Adrenal gland (tissue), 5 donors: ENCODE results near the gene OTULIN.

ENCODE experiments used
- CTCF ChIP-seq, 6 experiments: fragments of 450-650 bp in 4 of 6; fragments of 200-600 bp in 2 of 6; sonication (generic) in 1 of 6; IDR thresholded peaks; 1 replicate in 5 of 6; 2 replicates in 1 of 6; pipeline versions ENCODE4 v1.5.1 to v1.8.0; 2016 to 2021; ENCODE audit warnings: antibody characterized with exemption in 6 of 6, mild to moderate bottlenecking in 2 of 6, moderate library complexity in 1 of 6
- POLR2A ChIP-seq, 2 donors: fragments of 450-650 bp; IDR thresholded peaks; one replicate each; pipeline ENCODE4 v1.6.1; 2017; ENCODE audit warnings: antibody characterized with exemption in 2 of 2, mild to moderate bottlenecking in 2 of 2, moderate library complexity in 1 of 2
- donor health status: DM: no; HTN: no; CAD: no.

DNA sequence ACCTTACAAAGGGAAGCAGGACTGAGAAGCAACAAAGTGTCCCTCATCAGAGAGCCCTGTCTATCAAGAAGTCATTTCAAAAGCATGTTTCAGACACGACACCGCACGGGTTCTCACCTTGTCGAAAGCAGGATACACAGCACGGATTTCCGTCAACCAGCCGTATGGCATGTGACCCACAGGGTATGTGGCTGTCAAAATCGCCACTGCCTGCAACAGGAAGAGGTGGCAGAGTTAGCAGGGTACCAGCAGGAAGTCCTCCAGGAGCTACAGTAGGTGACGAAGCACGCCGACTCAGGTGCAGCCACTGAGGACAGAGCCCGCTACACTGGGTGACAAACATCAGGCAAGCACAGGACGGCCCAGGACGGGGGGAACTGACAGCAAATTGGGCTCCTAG, 81.2 kb downstream of the OTULIN start:
- TF ChIP-seq CTCF (IDR thresholded peaks at IDR 0.05) = no peak
- TF ChIP-seq POLR2A (IDR thresholded peaks at IDR 0.05) = no peak
